Uterus (tissue), 4 donors: ENCODE data around the gene TESK2. TPM values are rescaled to one million over a fixed set of nuclear protein-coding genes. Genes with fewer than 3 reads are reported as not detected.

Source experiments
- DNase-seq, 2 donors: peaks; one replicate each; pipeline ENCODE4 v3.0.0-alpha.2; 2019 to 2020
- H3K27ac ChIP-seq, 2 donors: fragments of 200-600 bp; sonication (generic); 1 replicate in 1 of 2; 2 replicates in 1 of 2; pipeline ENCODE4 v1.5.1; 2016 to 2018
- H3K27me3 ChIP-seq, 2 donors: fragments of 200-600 bp; sonication (generic); one replicate each; pipeline ENCODE4 v1.5.1; 2018 to 2019; ENCODE audit warnings: control low read depth in 1 of 2
- H3K36me3 ChIP-seq, 2 donors: fragments of 200-600 bp; sonication (generic); one replicate each; pipeline ENCODE4 v1.5.1; 2019; ENCODE audit warnings: control low read depth in 1 of 2
- H3K4me1 ChIP-seq, 2 donors: fragments of 200-600 bp; sonication (generic); one replicate each; pipeline ENCODE4 v1.5.1; 2018 to 2019; ENCODE audit warnings: control low read depth in 1 of 2
- H3K4me3 ChIP-seq, 2 donors: fragments of 200-600 bp; sonication (generic); 1 replicate in 1 of 2; 2 replicates in 1 of 2; pipeline ENCODE4 v1.5.1; 2018 to 2019; ENCODE audit warnings: mild to moderate bottlenecking in 1 of 2
- H3K9me3 ChIP-seq, 2 donors: fragments of 200-600 bp; sonication (generic); one replicate each; pipeline ENCODE4 v1.5.1; 2019; ENCODE audit warnings: control low read depth in 1 of 2
- POLR2A ChIP-seq, 2 donors: fragments of 450-650 bp; IDR thresholded peaks; one replicate each; pipeline ENCODE4 v1.6.1; 2016; ENCODE audit warnings: antibody characterized with exemption in 2 of 2, mild to moderate bottlenecking in 1 of 2, moderate library complexity in 1 of 2
- intact Hi-C: fragments of 100-400 bp; cut with DNase I; formaldehyde crosslinking; loops from one replicate; pipeline ENCODE4 v1.15.1; 2023; ENCODE audit warnings: low total_unique reads
- total RNA-seq, 4 donors: library from RNA; depleted of rRNA in 3 of 4; stranded (reverse); fragments of >200 nt in 3 of 4; gene quantifications; one replicate each; pipeline versions ENCODE4 v1.1.0 to v1.2.4, GENCODE V29; 2014 to 2023
- TF ChIP-seq, protein P1 (sequence below), 4 experiments: fragments of 200-600 bp in 2 of 4; fragments of 450-650 bp in 2 of 4; sonication (generic) in 2 of 4; IDR thresholded peaks; one replicate each; pipeline ENCODE4 v1.5.1; 2016 to 2019; ENCODE audit warnings: antibody characterized with exemption in 4 of 4, mild to moderate bottlenecking in 2 of 4, moderate library complexity in 1 of 4
- donor health status: DM: yes; HTN: yes; CAD: no.

Gene TESK2
- total RNA-seq, 4 donors from 2014 or later: 0.29 to 7.5 (median 2.1) TPM

GRCh38 chr1:45443580-45444446 lies 47.1 kb downstream of the TESK2 start:
- no peaks in the 10 kb centered on the region for H3K4me1 ChIP-seq
- no peaks in the 10 kb centered on the region for H3K36me3 ChIP-seq
- intact Hi-C loops: no loop called here
- no peaks in the 10 kb centered on the region for H3K9me3 ChIP-seq
- H3K4me3 ChIP-seq: no peak overlapping the region
- no peak overlapping the region for H3K27ac ChIP-seq
- no peak for DNase-seq
- H3K27me3 ChIP-seq: no peaks in the 10 kb centered on the region
- TF ChIP-seq, protein P1, sequence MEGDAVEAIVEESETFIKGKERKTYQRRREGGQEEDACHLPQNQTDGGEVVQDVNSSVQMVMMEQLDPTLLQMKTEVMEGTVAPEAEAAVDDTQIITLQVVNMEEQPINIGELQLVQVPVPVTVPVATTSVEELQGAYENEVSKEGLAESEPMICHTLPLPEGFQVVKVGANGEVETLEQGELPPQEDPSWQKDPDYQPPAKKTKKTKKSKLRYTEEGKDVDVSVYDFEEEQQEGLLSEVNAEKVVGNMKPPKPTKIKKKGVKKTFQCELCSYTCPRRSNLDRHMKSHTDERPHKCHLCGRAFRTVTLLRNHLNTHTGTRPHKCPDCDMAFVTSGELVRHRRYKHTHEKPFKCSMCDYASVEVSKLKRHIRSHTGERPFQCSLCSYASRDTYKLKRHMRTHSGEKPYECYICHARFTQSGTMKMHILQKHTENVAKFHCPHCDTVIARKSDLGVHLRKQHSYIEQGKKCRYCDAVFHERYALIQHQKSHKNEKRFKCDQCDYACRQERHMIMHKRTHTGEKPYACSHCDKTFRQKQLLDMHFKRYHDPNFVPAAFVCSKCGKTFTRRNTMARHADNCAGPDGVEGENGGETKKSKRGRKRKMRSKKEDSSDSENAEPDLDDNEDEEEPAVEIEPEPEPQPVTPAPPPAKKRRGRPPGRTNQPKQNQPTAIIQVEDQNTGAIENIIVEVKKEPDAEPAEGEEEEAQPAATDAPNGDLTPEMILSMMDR (IDR thresholded peaks at IDR 0.05): no peak
- TF ChIP-seq POLR2A (IDR thresholded peaks at IDR 0.05): no peak

DNA sequence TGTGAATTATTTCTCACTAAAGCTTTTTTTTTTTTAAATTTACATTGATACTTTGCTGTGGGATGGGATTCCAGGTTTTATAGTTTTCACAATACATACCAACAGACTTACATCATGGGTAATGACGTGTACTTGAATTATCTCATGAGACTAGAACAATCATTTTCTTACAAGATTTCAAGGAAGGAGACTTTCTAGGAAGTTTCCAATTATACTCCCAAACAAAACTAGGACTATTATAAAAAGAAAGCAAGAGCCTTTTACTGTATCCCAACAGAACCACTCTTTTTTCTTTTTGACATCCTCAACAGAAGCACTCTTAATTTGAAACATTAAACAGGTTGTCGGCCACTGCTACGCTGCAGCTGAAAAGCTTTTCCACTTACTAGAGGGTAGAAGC lies 48.7 kb downstream of the TESK2 start:
- TF ChIP-seq POLR2A (IDR thresholded peaks at IDR 0.05): no peak
- TF ChIP-seq, protein P1 (IDR thresholded peaks at IDR 0.05): no peak
- Histone ChIP-seq H3K36me3 (no peaks in the 10 kb centered on the region), H3K27me3 (no peaks in the 10 kb centered on the region), H3K4me3 (no peak overlapping the region), H3K27ac (no peak overlapping the region), H3K9me3 (no peaks in the 10 kb centered on the region), H3K4me1 (no peaks in the 10 kb centered on the region)
- intact Hi-C loops: no loop called here
- DNase-seq: no peak

DNA sequence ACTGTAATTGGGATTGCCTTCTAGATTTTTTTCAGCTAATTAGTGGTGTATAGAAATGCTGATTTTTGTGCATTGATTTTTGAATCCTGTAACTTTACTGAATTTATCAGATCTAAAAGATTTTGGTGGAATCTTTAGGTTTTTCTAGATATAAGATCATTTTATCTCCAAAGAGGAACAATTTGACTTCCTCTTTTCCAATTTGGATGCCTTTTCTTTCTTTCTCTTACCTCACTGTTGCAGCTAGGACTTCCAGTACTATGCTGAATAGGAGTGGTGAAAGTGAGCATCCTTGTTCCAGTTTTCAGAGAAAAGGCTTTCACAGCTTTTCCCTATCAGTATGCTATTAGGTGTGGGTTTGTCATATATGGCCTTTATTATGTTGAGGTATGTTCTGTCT lies 53.6 kb downstream of the TESK2 start:
- H3K27ac ChIP-seq: no peak overlapping the region
- intact Hi-C loops: no loop called here
- H3K4me3 ChIP-seq: no peak overlapping the region
- TF ChIP-seq, protein P1 (IDR thresholded peaks at IDR 0.05): no peak
- no peak for TF ChIP-seq POLR2A (IDR thresholded peaks at IDR 0.05)
- H3K27me3 ChIP-seq: no peaks in the 10 kb centered on the region
- no peaks in the 10 kb centered on the region for H3K4me1 ChIP-seq
- no peak for DNase-seq
- H3K36me3 ChIP-seq: no peaks in the 10 kb centered on the region
- no peaks in the 10 kb centered on the region for H3K9me3 ChIP-seq

DNA sequence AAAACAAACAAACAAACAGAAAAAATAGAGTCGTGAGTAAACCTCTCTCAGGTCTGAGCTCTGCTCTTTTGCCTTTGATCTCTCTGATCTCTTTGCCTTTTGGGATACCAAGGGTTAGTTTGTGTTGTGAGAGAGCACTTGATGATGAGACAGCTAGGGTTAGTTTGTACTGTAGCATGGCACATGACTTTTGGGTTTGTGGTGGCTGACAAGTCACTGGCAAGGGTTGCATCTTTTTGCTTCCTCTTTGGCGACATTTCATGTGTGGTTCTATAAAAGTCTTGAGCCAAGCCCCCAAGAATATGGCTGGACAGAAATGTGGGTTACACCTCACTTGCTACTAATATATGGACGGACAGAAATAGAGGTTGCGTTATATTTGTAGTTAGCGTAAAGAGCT lies 60.5 kb downstream of the TESK2 start:
- Histone ChIP-seq H3K27me3 (no peaks in the 10 kb centered on the region), H3K9me3 (no peaks in the 10 kb centered on the region), H3K4me3 (no peak overlapping the region), H3K4me1 (no peaks in the 10 kb centered on the region), H3K27ac (no peak overlapping the region), H3K36me3 (no peaks in the 10 kb centered on the region)
- no peak for DNase-seq
- no peak for TF ChIP-seq POLR2A (IDR thresholded peaks at IDR 0.05)
- TF ChIP-seq, protein P1 (IDR thresholded peaks at IDR 0.05): no peak
- intact Hi-C loops: no loop called here

GRCh38 chr1:45429561-45430159 lies 61.3 kb downstream of the TESK2 start:
- Histone ChIP-seq H3K9me3 (no peaks in the 10 kb centered on the region), H3K4me1 (no peaks in the 10 kb centered on the region), H3K27me3 (no peaks in the 10 kb centered on the region), H3K27ac (no peak overlapping the region), H3K36me3 (no peaks in the 10 kb centered on the region), H3K4me3 (no peak overlapping the region)
- no peak for DNase-seq
- intact Hi-C loops: no loop called here
- TF ChIP-seq, protein P1 (IDR thresholded peaks at IDR 0.05): no peak
- TF ChIP-seq POLR2A (IDR thresholded peaks at IDR 0.05): no peak
